GM19372 (cell line): ENCODE results near the gene CYSTM1.

Experiments
- ATAC-seq: cut with Tn5 transposase; IDR thresholded peaks from one replicate; pipeline ENCODE4 v1.9.1; 2021; ENCODE audit warnings: mild to moderate bottlenecking, low read depth, moderate library complexity; ENCODE audit not compliant: unreplicated experiment

Gene CYSTM1

DNA sequence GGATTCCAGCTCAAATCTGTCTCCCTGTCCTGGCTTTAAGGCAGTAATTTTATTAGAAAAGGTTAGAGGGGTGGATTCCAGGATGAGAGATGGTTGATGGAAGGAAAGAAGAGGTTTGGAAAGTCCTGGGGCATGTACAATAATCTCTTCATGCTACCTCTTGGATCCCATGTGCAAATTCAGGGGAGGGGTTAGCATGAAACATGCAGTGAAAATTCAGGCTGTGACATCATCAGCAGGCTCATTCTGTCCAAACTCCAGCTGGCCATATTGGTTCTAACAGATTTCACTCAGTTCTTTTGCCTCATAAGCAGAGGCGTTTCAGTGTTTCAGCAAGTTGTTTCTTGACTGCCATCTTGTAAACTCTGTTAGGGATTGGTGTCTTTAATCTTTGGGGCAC, 55.4 kb downstream of the CYSTM1 start:
- no peak for ATAC-seq

DNA sequence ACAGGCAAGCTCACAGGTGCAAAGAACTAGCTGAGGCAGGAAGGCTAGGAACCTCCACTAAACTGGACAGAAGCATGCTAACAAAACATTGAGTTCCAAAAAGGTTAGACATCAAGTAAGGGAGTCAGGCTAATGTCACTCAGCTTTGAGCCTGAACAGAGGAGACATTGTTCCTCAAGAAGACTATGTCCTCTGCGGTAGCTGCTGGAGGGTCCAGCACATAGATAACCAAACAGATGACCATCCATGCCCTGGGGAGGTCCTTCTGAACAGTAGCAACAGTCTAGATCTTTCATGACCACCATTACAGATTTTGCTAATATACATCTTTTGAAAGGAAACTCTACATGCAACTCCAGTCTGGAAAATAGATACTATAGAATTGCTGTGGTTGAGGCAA, 57.7 kb downstream of the CYSTM1 start:
- no peak for ATAC-seq

DNA sequence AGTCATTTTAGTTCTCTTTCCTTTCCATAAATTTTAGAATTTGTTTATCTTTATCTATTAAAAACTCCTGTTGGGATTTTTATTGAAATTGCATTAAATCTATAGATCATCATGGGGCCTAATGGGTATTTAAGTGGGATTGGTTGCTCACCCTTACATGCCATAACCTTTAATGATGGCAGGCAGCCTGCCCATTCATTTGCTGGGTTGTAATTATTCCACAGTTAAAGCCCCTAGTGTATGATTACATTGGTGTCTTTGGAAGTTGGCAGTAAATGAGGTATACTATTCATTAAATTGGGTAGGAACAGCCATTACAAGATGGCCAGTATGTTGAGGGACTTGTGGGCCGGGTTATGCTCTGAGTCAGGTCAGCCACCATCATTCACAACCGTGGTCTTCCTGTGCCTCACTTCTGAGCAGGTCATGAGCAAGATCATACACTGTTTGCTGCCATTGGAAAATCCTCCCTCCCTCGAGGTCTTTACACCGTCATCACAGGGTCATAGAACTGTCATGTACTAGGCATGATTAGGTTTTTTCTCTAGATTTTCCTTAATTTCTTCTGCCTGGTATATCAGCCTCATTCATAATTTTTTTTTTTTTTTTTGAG, 59.5 kb downstream of the CYSTM1 start:
- ATAC-seq = no peak

DNA sequence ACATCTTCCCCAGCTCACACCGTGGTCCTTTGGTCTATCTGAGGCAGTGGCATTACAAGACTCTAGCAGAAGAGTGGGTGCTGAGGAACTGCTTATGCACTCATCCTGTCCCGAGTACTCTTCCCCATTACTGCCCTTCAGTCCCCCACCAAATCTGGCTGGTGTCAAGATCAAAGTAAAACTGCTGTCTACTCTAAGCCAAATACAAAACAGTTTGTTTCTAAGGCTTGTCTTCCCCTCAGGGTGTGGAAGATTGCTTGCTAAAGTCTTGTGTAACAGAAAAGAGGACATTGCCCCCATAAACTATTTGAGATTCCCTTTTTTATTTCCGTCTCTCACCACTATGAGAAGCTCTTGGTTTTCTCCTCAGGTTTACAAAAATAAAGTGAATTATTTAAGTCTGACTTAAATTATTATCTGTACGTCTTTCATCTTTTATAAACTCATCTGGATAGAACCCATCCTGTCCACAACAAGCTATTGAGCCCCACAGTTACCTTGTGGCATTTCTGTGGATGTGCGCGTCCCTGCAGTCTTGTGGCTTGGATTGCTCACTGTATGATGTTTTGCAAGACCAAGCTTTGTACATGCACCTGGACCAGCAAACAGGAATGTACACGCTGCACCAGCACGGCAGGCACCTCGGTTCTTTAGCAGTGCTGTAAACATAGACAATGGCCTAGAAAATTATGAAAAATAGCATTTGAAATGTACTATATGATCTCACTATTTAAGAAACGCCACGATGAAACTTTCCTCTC, 61.0 kb downstream of the CYSTM1 start:
- ATAC-seq = no peak

DNA sequence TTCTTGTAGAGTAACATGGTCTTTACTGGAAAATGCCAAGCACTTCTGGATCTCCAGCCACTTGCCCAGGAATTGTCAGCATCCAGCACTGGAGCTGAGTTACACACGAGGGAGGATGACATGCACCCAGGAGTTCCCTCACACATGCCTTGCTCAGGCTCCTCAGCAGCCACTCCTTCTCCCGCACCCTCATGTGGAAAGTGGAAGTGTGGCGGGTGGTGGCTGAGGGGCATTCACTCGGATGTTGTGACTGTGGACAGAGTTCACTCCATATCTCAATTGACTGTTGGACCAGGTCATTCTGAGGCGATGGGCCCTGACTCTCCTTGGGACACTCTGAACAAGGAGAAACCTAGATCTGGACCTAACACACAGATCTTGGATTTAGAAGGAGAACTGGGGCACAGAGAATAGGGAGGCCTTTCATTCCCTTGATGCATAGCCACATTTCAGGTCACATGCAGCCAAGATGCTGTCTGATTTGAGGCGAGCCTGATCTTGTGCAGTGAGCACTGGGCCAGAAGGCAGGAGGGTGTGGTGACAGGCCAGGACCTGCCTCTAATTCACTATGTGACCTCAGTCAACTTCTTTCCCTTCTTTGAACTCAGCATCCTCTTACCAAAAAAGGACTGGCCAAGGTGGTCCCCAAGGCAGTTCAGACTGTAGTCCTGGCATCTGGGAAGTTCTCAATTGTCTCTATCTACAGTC, 62.1 kb downstream of the CYSTM1 start:
- no peak for ATAC-seq

DNA sequence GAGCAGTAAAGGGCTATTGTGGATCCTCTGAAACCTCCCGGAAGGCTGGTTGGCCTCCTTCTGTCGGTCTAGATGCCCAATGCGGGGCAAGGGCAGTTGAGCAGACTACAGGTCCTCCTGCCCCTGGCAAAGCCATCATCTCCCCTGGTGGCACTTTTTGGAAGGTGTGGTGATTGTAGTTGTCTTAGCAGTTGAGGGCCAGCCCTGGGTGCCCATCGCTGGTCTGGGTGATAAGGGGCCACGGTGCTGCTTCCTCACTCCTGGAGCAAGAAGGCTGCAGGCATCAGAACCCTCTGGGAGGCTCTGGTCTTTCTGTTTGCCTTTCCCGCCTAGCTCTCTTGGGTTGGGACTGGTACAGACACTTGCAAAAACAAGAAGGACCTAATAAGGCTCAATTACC, 63.8 kb downstream of the CYSTM1 start:
- no peak for ATAC-seq

DNA sequence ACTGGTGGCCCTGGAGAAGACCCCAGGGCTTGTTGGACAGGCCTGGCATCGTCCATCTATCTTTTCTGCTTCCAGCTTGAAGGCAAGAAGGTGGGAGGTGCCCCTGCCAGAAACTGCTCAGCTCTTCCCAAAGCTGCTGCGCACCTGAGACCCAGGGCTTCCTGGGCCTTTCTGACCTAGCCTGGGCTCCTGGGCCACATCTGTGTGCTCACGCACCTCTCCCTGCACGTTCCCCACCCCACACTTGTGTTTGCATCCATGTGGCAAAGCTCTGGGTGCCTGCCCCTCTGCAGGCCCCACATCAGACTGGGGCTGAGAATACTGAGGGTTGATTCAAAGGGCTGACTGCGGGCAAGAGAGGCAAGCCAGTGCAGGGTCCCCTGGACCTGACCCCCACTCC, 64.5 kb downstream of the CYSTM1 start:
- no peak for ATAC-seq

DNA sequence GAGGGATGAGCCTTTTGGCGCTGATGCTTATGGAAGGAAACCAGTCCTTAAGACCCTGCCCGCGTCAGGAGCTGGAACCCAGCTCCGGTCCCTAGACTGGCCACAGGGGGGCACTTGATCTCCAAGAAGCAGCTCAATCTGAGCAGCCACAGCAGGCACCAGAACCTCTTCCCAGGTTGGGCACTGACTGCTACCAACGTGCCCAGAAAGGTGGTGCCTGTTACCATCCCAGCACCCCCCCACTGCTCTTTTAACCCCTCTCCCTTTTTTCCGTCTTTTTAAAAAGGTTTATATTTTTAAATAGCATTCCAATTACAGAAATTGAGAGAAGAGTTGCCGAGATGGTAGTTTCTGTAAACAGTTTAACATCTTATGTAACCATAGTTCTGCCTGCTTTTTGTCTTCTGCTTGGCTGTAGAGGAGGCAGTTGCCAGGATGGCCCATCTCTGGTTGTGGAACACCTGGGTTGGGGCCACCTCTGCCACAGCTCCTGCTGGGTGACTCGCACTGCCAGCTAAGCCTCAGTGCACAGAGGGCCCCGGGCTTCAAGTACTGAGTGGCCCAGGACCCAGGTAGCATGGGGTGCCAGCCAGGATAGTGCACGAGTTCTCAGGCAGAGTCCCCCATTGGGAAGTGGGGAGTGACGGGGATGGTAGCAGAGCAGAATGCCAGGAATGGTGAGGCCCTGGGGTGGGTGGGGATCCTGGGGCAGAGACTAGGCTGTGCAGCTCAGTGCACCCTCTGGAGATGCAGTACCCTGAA, 65.1 kb downstream of the CYSTM1 start:
- no peak for ATAC-seq

DNA sequence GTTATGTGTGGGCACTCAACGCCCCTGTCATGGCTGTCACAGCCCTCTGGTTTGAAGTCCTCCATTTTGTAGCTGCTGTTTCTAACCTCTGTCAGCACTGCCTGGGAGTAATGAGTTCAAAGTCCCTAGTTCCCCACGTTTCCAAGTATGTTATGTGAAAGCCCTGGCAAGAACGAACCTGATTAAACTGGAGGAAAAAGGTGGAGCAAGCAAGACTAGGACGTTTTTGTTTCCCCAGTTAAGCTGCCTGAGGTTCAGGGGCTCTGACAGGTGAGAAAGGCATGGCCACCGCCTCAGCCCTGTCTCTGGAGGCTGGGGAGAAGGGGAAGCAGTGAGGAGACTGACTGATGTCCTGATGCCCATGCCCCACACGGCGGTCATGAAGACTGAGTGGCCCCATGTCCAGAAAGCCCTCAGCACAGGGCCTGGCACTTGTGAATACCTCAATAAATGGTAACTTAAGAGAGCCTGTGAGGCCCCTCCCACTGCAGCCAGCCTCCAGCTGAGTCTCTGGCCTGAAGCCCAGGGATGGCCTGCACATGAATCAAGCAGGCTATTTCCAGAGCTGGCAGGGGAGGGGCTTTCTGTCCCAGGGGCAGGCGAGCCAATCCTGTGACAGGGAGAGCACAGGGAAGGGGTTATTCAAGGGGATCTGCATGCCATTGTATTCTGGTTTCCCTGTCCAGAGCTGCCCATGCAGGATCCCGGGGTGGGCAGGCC, 66.2 kb downstream of the CYSTM1 start:
- no peak for ATAC-seq

DNA sequence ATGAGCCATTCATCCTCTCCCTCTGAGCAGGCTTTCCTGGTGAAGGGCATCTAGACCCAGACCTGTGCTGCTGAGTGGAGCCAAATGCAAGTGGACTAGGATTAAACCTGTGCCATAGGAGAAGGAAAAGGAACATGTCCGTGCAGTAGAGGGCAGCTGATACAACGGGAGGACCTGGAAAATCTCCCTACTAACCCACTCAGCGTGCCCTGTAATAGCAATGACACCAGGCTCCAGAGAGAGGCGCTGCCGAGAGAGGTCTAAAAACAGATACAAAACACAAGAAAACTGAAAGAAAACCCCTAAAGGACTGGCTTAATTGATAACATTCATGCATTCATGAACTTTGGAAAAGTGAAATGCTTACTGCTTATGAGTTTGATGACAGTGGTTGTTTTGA, 67.1 kb downstream of the CYSTM1 start:
- no peak for ATAC-seq

DNA sequence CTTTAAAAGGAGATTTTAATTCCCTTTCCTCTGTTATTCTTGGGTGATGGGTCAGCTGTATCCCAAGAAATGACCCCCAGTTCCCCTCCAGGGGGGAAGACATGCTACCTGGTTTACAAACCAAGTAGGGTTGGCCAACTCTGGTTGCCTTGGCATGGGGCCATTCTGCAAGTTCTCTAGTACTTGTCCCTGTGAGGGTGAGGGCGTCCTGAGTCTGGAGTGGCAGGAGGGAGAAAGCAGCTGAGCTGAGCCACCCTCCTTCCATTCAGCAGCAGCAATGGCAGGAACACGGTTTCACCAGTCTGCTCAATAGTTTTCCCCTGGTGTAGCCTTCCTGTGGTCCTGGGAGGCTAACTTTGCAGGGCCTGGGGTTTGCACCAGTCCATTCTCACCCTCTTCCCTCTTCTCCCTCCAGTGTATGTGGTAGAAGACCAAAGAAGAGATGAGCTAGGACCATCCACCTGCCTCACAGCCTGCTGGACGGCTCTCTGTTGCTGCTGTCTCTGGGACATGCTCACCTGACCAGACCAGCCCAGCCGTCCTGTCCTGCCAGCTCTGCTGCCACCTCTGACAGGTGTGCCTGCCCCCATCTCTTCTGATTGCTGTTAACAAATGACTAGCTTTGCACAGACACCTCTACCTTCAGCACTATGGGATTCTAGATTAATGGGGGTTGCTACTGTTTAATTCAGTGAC, 68.0 kb downstream of the CYSTM1 start:
- ATAC-seq = no peak

DNA sequence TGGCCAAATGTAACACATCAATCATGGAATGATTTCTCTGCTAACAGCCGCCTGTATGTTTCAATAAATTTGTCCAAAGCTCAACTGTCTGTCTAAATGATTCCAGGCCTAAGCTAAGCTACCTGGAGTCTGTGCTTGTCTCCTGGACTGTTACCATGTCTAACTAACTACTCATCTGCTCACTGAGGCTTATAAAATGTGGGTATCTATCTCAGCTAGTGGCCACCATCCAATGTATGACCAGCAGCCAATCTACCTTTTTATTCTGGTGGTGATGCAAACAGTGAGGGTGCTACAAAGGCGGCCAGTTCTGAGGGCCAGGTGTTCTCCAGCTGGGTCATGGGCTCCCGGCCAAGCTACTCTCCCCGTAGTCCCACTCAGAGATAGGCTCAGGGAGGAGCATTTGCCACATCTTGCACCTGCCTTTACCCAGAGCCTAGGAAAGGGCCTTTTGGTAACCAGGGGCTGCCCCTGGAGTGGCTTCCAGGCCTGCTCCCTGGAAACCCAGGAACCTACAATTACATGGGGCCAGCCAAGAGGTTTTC, 68.8 kb downstream of the CYSTM1 start:
- no peak for ATAC-seq

DNA sequence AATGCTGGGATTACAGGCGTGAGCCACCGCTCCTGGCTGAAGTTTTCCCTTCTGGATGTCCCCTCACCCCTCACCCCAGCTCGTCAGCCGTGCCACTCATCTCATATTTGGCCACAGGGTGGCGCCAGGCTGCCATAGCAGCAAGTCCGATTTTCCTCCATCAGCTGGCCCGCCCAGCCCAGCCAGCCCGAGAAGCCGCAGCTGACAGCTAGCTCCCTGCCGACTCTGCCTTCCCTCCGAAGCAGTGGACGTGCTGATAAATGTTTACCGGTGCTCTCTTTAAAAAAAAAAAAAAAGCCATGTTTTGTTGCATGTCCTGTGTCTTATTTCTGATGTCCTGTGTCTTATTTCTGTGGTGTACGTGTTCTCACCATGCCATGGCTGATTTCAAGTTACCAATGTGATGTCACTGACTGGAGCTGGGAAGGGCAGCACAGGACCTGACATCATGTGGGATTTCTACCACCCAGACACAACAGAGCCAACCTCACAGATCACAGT, 69.6 kb downstream of the CYSTM1 start:
- ATAC-seq = peak; percentile 68

DNA sequence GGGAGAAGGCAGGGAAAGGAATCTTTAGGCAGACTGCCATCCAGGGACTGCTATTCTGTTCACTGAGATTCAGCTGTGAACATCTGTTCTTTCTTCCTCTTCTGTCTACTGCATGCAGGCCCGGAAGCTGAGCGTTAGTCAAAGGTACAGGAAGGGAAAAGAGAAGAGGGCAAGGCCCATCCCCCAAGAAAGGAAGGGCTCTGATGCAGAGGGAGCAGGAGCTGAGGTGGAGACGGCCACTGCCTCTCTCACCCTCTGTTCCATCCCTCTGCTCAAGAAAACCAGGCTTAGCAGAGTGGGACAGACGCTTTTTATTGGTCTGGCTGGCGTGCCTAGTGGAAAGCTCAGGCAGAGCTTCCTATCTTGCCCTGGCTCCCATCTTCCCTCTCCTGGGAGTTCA, 70.4 kb downstream of the CYSTM1 start:
- no peak for ATAC-seq

DNA sequence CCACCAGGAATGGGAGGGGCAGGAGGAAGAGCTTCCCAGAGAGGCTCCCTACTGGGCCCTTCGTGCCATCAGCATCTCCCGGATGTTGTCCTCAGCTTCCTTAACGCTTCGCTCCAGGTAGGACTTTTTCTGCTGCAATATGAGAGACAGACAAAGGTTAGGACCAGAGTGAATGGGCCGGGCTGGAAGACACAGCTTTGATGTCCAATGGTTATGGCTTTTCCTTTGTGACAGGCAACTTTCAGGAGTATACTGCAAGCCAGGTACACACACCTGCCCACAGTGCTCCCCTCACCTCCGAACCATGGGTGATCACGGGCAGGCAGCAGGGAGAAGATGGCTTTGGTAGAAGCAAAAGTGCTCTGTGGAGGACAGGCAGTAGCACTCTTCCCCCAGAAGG, 70.9 kb downstream of the CYSTM1 start:
- ATAC-seq = no peak

DNA sequence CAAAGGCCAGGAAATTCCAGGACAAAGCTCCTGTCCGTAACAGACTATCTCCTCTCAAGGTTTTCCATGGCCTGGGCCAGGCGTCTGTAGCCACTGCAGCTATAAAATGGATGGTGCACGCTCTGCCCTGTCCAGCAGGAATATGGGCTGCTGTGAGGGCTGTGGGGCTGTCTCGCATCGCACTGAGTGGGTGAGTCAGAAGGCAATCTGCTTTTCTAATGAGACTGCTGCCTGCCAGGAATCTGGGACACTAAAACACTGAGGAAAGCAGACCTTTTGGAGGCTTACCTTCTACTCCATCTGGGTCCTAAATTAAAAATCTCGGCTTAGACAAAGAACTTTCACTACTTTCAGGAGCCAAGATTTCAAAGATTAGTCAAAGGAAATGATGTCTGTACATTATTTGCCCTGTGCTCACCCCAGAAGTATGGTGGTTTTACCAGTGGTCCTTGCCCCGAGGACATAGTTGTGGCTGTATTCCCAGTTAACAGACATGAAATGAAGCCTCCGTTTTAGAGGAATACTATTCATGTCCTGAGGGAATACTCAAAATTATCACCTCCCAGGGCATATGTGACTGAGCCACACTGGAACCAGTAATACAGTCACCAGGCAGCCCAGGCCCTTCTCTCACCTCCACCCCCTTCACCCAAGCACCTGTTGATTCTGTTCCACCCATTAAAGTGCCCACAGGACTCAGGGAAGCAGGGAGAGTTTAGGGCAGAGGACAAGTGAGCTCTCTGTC, 71.6 kb downstream of the CYSTM1 start:
- ATAC-seq = no peak

DNA sequence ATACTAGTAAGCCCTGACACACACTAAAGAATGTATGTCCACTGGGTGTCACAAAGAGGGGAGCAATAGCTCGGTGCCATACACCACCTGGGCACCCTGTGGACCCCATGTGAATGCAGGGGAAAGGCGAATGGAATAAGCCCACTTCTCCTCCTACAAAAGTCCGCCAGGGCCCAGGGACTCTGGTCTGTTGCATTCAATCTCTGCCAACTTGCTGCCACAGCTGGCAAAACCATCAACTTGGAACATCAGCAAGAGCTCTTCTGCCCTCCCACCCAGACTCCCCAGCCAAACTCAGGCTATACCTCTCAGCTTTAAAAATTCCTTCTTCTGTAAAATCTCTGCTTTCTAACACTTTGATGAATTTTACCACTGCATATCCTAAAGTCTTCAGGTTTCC, 73.4 kb downstream of the CYSTM1 start:
- ATAC-seq = no peak

DNA sequence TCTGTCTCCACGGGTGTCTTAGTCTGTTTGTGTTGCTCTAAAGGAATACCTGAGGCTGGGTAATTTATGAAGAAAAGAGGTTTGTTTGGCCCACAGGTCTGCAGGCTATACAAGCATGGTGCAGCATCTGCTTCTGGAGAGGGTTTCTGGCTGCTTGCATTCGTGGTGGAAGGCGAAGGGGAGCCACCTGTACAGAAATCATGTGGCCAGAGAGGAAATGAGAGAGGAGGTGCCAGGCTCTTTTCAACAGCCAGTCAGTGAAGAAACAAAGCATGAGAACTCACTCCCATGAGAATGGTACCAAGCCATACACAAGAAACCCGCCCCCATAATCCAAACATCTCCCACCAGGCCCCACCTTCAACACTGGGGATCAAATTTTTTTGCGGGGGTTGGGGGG, 74.5 kb downstream of the CYSTM1 start:
- no peak for ATAC-seq

DNA sequence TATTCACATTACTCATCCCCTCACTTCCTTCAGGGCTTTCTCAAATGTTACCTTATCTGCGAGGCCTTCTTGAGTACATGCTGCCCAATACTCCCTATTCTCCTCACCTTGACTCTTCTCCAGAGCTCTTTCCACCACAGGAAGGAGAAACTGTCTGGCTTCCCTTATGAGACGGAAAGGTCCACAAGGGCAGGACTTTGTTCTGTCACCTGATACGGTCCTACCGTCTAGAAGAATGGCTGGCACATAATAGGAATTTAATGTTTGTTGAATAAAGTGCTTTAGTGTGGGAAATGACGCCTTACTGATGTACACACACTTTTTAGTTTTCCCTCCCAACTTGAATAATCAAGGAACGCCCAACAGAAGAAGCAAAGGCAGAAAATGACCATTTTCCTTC, 75.4 kb downstream of the CYSTM1 start:
- ATAC-seq = no peak
